GM23338 (cell line): ENCODE measurements around the gene SMIM22. TPM values are rescaled to one million over a fixed set of nuclear protein-coding genes. Genes with fewer than 3 reads are reported as not detected.

Source experiments
- ATAC-seq: fragments of 200-7000 bp; cut with Tn5 transposase; 3 replicates; pipeline ENCODE4 v1.9.1; 2020
- DNase-seq: peaks from one replicate; pipeline ENCODE4 v3.0.0-alpha.2; 2015; ENCODE audit warnings: low spot score
- H2AFZ ChIP-seq: fragments of 200-600 bp; sonication (generic); 2 replicates; pipeline ENCODE4 v1.8.0; 2016; ENCODE audit warnings: antibody characterized with exemption, mild to moderate bottlenecking, moderate library complexity
- H3F3A ChIP-seq: fragments of 200-600 bp; sonication (generic); replicated peaks from 2 replicates; pipeline ENCODE4 v1.8.0; 2017; ENCODE audit warnings: antibody characterized with exemption, mixed run types, low read depth
- H3K27ac ChIP-seq: fragments of 200-600 bp; sonication (generic); 2 replicates; pipeline ENCODE4 v1.6.1; 2016; ENCODE audit warnings: low read depth
- H3K27me3 ChIP-seq: fragments of 200-600 bp; sonication (generic); 2 replicates; pipeline ENCODE4 v1.8.0; 2016; ENCODE audit warnings: mild to moderate bottlenecking, mixed run types, moderate library complexity; ENCODE audit not compliant: insufficient read depth
- H3K36me3 ChIP-seq: fragments of 200-600 bp; sonication (generic); 2 replicates; pipeline ENCODE4 v1.8.0; 2016; ENCODE audit warnings: mild to moderate bottlenecking; ENCODE audit not compliant: insufficient read depth
- H3K4me1 ChIP-seq: fragments of 200-600 bp; sonication (generic); 2 replicates; pipeline ENCODE4 v1.8.0; 2016; ENCODE audit warnings: mild to moderate bottlenecking, moderate library complexity; ENCODE audit not compliant: insufficient read depth
- H3K4me2 ChIP-seq: fragments of 200-600 bp; sonication (generic); 2 replicates; pipeline ENCODE4 v1.7.1; 2017; ENCODE audit warnings: mixed run types
- H3K4me3 ChIP-seq: fragments of 200-600 bp; sonication (generic); 2 replicates; pipeline ENCODE4 v1.6.1; 2016; ENCODE audit warnings: mixed run types
- H3K79me2 ChIP-seq: fragments of 200-600 bp; sonication (generic); replicated peaks from 2 replicates; pipeline ENCODE4 v1.8.0; 2017; ENCODE audit warnings: mild to moderate bottlenecking; ENCODE audit not compliant: insufficient read depth
- H3K9me2 ChIP-seq: fragments of 200-600 bp; sonication (generic); 2 replicates; pipeline ENCODE4 v1.8.0; 2017; ENCODE audit not compliant: insufficient read depth
- H4K20me1 ChIP-seq: fragments of 200-600 bp; sonication (generic); replicated peaks from 2 replicates; pipeline ENCODE4 v1.8.0; 2017; ENCODE audit warnings: mild to moderate bottlenecking; ENCODE audit not compliant: insufficient read depth
- H3K27ac Mint-ChIP-seq: 2 replicates; pipeline ENCODE4 v1.8.0; 2020; ENCODE audit warnings: inconsistent platforms, mild to moderate bottlenecking, moderate library complexity, mixed read lengths
- H3K27me3 Mint-ChIP-seq: 3 replicates; pipeline ENCODE4 v1.8.0; 2022; ENCODE audit warnings: low read depth, mild to moderate bottlenecking, moderate library complexity, mixed read lengths, inconsistent platforms; ENCODE audit not compliant: insufficient read depth, poor library complexity
- H3K36me3 Mint-ChIP-seq: 3 replicates; pipeline ENCODE4 v1.8.0; 2021; ENCODE audit warnings: low read depth, mild to moderate bottlenecking, inconsistent platforms, moderate library complexity, mixed read lengths
- H3K4me1 Mint-ChIP-seq: 3 replicates; pipeline ENCODE4 v1.8.0; 2020; ENCODE audit warnings: mild to moderate bottlenecking, inconsistent platforms, mixed read lengths
- H3K4me3 Mint-ChIP-seq: 3 replicates; pipeline ENCODE4 v1.8.0; 2021; ENCODE audit warnings: moderate library complexity, mild to moderate bottlenecking, inconsistent platforms, mixed read lengths
- H3K9me3 Mint-ChIP-seq: 3 replicates; pipeline ENCODE4 v1.8.0; 2020; ENCODE audit warnings: moderate library complexity, mild to moderate bottlenecking, inconsistent platforms, mixed read lengths
- CREB1 ChIP-seq: fragments of 250-450 bp; sonication (Bioruptor Pico); IDR thresholded peaks from 2 replicates; pipeline ENCODE4 v1.5.0; 2020; ENCODE audit warnings: low read depth, mild to moderate bottlenecking, moderate library complexity
- EZH2 ChIP-seq: fragments of 200-600 bp; sonication (generic); IDR thresholded peaks from one replicate; pipeline ENCODE4 v1.8.0; 2017; ENCODE audit warnings: antibody characterized with exemption, mild to moderate bottlenecking, low read depth; ENCODE audit not compliant: unreplicated experiment
- EZH2phosphoT487 ChIP-seq: fragments of 200-600 bp; sonication (generic); IDR thresholded peaks from one replicate; pipeline ENCODE4 v1.8.1; 2018; ENCODE audit warnings: antibody characterized with exemption; ENCODE audit not compliant: unreplicated experiment
- JUNB ChIP-seq: IDR thresholded peaks from one replicate; pipeline ENCODE4 v1.6.1; 2016; ENCODE audit warnings: antibody characterized with exemption; ENCODE audit not compliant: unreplicated experiment
- NANOG ChIP-seq: IDR thresholded peaks from 2 replicates; pipeline ENCODE4 v1.6.1; 2016; ENCODE audit warnings: antibody characterized with exemption, borderline replicate concordance
- POLR2AphosphoS5 ChIP-seq: IDR thresholded peaks from 2 replicates; pipeline ENCODE4 v1.6.1; 2016; ENCODE audit warnings: antibody characterized with exemption, low read depth
- STAT1 ChIP-seq: IDR thresholded peaks from one replicate; pipeline ENCODE4 v1.6.1; 2016; ENCODE audit warnings: antibody characterized with exemption; ENCODE audit not compliant: unreplicated experiment
- ZNF114 ChIP-seq: fragments of 250-450 bp; sonication (Bioruptor Pico); IDR thresholded peaks from 2 replicates; pipeline ENCODE4 v1.5.0; 2020; ENCODE audit warnings: mild to moderate bottlenecking, moderate library complexity
- ZNF331 ChIP-seq: fragments of 250-450 bp; sonication (Bioruptor Pico); IDR thresholded peaks from 2 replicates; pipeline ENCODE4 v1.5.0; 2020; ENCODE audit warnings: low read depth, mild to moderate bottlenecking, moderate library complexity
- polyA plus RNA-seq: library from polyadenylated mRNA; unstranded; fragments of >200 nt; fragmentation: Nextera tagmentation; extraction: Ambion mirVana; gene quantifications from 2 replicates; pipeline ENCODE4 v1.2.1, GENCODE V29; 2016
- total RNA-seq: library from RNA; depleted of rRNA; stranded (reverse); fragments of >200 nt; shearing (Covaris generic); gene quantifications from 2 replicates; pipeline ENCODE4 v1.2.3, GENCODE V29; 2014
- TF ChIP-seq, protein P1 (sequence below), 2 experiments: fragments of 200-600 bp in 1 of 2; sonication (generic) in 1 of 2; conservative IDR thresholded peaks; 2 replicates each; pipeline versions ENCODE4 v1.5.1 to v1.6.1; 2016 to 2017; ENCODE audit warnings: antibody characterized with exemption in 2 of 2, low read depth in 2 of 2, mild to moderate bottlenecking in 2 of 2, moderate library complexity in 1 of 2
- TF ChIP-seq, protein P2 (sequence below): fragments of 250-450 bp; sonication (Bioruptor Pico); IDR thresholded peaks from 2 replicates; pipeline ENCODE4 v1.5.0; 2020; ENCODE audit warnings: mild to moderate bottlenecking, moderate library complexity
- TF ChIP-seq, protein P3 (sequence below): IDR thresholded peaks from 2 replicates; pipeline ENCODE4 v1.6.1; 2016; ENCODE audit warnings: antibody characterized with exemption
- TF ChIP-seq, protein P4 (sequence below): IDR thresholded peaks from one replicate; pipeline ENCODE4 v1.6.1; 2018; ENCODE audit warnings: antibody characterized with exemption; ENCODE audit not compliant: unreplicated experiment

The SMIM22 gene
- total and polyA plus RNA-seq, 2 experiments from 2014 or later: 1.4 TPM; not detected in 1

DNA sequence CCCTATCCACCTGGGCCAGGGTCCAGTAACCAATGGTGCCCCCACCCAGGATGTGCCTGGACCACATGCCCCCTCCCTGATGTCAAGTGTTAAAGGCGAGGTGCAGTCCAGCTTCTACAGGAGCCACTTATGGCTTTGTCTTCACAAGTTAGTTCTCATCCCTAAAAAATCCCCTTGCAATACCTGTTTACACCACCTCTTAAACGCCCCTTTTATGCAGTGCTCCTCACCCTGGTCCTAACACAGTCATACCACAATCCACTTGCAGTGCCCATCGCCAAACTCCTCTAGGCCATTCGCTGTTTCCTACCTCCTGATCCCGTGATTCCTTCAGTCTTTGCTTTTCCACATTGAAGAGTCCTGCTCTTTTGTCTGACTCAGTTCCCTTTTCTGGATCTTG lies 44.8 kb downstream of the SMIM22 start:
- H3F3A ChIP-seq: peaks cover 17% of the 10 kb centered on the region; the same call in 1 of the 2 replicates
- Mint-ChIP-seq H3K4me1 (no peaks in the 10 kb centered on the region), H3K27me3 (peaks cover 2% of the 10 kb centered on the region), H3K4me3 (no peak overlapping the region), H3K27ac (no peak overlapping the region), H3K36me3 (peaks cover 76% of the 10 kb centered on the region), H3K9me3 (no peaks in the 10 kb centered on the region)
- H3K4me3 ChIP-seq: no peak overlapping the region
- TF ChIP-seq, protein P1, sequence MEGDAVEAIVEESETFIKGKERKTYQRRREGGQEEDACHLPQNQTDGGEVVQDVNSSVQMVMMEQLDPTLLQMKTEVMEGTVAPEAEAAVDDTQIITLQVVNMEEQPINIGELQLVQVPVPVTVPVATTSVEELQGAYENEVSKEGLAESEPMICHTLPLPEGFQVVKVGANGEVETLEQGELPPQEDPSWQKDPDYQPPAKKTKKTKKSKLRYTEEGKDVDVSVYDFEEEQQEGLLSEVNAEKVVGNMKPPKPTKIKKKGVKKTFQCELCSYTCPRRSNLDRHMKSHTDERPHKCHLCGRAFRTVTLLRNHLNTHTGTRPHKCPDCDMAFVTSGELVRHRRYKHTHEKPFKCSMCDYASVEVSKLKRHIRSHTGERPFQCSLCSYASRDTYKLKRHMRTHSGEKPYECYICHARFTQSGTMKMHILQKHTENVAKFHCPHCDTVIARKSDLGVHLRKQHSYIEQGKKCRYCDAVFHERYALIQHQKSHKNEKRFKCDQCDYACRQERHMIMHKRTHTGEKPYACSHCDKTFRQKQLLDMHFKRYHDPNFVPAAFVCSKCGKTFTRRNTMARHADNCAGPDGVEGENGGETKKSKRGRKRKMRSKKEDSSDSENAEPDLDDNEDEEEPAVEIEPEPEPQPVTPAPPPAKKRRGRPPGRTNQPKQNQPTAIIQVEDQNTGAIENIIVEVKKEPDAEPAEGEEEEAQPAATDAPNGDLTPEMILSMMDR (conservative IDR thresholded peaks at IDR 0.05; ENCODE audit: low read depth in 2 of 2): no peak
- TF ChIP-seq EZH2 (no peak), EZH2phosphoT487 (no peak), NANOG (no peak), STAT1 (no peak), CREB1 (CRISPR knock-in tag) (no peak), POLR2AphosphoS5 (no peak), ZNF114 (no peak), ZNF331 (CRISPR knock-in tag) (no peak), JUNB (no peak)
- TF ChIP-seq, protein P2, sequence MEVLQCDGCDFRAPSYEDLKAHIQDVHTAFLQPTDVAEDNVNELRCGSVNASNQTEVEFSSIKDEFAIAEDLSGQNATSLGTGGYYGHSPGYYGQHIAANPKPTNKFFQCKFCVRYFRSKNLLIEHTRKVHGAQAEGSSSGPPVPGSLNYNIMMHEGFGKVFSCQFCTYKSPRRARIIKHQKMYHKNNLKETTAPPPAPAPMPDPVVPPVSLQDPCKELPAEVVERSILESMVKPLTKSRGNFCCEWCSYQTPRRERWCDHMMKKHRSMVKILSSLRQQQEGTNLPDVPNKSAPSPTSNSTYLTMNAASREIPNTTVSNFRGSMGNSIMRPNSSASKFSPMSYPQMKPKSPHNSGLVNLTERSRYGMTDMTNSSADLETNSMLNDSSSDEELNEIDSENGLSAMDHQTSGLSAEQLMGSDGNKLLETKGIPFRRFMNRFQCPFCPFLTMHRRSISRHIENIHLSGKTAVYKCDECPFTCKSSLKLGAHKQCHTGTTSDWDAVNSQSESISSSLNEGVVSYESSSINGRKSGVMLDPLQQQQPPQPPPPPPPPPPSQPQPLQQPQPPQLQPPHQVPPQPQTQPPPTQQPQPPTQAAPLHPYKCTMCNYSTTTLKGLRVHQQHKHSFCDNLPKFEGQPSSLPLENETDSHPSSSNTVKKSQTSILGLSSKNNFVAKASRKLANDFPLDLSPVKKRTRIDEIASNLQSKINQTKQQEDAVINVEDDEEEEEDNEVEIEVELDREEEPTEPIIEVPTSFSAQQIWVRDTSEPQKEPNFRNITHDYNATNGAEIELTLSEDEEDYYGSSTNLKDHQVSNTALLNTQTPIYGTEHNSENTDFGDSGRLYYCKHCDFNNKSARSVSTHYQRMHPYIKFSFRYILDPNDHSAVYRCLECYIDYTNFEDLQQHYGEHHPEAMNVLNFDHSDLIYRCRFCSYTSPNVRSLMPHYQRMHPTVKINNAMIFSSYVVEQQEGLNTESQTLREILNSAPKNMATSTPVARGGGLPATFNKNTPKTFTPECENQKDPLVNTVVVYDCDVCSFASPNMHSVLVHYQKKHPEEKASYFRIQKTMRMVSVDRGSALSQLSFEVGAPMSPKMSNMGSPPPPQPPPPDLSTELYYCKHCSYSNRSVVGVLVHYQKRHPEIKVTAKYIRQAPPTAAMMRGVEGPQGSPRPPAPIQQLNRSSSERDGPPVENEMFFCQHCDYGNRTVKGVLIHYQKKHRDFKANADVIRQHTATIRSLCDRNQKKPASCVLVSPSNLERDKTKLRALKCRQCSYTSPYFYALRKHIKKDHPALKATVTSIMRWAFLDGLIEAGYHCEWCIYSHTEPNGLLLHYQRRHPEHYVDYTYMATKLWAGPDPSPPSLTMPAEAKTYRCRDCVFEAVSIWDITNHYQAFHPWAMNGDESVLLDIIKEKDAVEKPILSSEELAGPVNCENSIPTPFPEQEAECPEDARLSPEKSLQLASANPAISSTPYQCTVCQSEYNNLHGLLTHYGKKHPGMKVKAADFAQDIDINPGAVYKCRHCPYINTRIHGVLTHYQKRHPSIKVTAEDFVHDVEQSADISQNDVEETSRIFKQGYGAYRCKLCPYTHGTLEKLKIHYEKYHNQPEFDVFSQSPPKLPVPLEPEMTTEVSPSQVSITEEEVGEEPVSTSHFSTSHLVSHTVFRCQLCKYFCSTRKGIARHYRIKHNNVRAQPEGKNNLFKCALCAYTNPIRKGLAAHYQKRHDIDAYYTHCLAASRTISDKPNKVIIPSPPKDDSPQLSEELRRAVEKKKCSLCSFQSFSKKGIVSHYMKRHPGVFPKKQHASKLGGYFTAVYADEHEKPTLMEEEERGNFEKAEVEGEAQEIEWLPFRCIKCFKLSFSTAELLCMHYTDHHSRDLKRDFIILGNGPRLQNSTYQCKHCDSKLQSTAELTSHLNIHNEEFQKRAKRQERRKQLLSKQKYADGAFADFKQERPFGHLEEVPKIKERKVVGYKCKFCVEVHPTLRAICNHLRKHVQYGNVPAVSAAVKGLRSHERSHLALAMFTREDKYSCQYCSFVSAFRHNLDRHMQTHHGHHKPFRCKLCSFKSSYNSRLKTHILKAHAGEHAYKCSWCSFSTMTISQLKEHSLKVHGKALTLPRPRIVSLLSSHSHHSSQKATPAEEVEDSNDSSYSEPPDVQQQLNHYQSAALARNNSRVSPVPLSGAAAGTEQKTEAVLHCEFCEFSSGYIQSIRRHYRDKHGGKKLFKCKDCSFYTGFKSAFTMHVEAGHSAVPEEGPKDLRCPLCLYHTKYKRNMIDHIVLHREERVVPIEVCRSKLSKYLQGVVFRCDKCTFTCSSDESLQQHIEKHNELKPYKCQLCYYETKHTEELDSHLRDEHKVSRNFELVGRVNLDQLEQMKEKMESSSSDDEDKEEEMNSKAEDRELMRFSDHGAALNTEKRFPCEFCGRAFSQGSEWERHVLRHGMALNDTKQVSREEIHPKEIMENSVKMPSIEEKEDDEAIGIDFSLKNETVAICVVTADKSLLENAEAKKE: no peak
- TF ChIP-seq, protein P3, sequence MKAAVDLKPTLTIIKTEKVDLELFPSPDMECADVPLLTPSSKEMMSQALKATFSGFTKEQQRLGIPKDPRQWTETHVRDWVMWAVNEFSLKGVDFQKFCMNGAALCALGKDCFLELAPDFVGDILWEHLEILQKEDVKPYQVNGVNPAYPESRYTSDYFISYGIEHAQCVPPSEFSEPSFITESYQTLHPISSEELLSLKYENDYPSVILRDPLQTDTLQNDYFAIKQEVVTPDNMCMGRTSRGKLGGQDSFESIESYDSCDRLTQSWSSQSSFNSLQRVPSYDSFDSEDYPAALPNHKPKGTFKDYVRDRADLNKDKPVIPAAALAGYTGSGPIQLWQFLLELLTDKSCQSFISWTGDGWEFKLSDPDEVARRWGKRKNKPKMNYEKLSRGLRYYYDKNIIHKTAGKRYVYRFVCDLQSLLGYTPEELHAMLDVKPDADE: no peak
- TF ChIP-seq, protein P4, sequence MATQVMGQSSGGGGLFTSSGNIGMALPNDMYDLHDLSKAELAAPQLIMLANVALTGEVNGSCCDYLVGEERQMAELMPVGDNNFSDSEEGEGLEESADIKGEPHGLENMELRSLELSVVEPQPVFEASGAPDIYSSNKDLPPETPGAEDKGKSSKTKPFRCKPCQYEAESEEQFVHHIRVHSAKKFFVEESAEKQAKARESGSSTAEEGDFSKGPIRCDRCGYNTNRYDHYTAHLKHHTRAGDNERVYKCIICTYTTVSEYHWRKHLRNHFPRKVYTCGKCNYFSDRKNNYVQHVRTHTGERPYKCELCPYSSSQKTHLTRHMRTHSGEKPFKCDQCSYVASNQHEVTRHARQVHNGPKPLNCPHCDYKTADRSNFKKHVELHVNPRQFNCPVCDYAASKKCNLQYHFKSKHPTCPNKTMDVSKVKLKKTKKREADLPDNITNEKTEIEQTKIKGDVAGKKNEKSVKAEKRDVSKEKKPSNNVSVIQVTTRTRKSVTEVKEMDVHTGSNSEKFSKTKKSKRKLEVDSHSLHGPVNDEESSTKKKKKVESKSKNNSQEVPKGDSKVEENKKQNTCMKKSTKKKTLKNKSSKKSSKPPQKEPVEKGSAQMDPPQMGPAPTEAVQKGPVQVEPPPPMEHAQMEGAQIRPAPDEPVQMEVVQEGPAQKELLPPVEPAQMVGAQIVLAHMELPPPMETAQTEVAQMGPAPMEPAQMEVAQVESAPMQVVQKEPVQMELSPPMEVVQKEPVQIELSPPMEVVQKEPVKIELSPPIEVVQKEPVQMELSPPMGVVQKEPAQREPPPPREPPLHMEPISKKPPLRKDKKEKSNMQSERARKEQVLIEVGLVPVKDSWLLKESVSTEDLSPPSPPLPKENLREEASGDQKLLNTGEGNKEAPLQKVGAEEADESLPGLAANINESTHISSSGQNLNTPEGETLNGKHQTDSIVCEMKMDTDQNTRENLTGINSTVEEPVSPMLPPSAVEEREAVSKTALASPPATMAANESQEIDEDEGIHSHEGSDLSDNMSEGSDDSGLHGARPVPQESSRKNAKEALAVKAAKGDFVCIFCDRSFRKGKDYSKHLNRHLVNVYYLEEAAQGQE: no peak
- no peaks in the 10 kb centered on the region for H3K9me2 ChIP-seq
- ATAC-seq (no peak), DNase-seq (peak; percentile 8)
- peaks cover 25% of the 10 kb centered on the region for H4K20me1 ChIP-seq
- H3K4me2 ChIP-seq: no peak overlapping the region
- peaks cover 53% of the 10 kb centered on the region for H3K36me3 ChIP-seq
- H3K4me1 ChIP-seq: no peaks in the 10 kb centered on the region
- no peak overlapping the region for H2AFZ ChIP-seq
- peaks cover 34% of the 10 kb centered on the region for H3K79me2 ChIP-seq
- H3K27me3 ChIP-seq: no peaks in the 10 kb centered on the region
- H3K27ac ChIP-seq: no peak overlapping the region
